ENCODE measurements around the gene SPATA20.

DNA sequence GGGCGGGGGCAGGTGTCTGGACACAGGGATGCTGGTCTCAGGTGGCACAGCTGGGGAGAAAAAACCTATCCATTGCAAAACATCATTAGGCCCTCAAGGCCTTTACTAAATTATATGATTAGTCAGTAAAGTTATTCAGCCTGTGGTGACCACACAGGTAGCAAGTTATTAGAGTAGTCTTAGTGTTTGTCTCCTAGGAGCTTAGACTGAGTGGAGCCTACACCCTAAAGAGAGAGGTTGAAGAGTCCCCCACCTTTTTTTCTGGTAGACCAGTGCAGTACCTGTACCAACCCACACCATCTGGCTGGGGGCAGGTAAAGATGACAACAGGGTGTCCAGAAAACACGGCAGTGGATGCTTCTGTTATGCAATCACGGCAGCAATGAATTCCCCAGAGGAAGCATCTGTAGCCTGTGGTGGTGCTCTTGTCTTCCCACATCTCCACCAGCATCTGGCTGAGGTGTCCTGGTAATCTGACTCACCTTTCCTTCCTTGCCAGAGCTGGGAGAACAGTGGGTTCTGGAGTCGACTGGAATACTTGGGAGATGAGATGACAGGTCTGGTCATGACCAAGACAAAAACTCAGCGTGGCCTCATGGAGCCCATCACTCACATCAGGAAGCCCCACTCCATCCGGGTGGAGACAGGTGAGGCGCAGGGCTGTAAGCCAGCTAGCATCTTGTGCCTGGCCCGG lies 27.7 kb upstream of the SPATA20 start:
- TF ChIP-seq BHLHE40 (IDR thresholded peaks at IDR 0.05; ENCODE audit: low read length) (no peak), POLR2AphosphoS5 (IDR thresholded peaks at IDR 0.05; ENCODE audit: low read depth, low read length) (no peak), ZNF274 (CRISPR knock-in tag; IDR thresholded peaks at IDR 0.05) (no peak), MAFK (conservative IDR thresholded peaks at IDR 0.05 in 1 of 2, IDR thresholded peaks at IDR 0.05 in 1 of 2; ENCODE audit: low read length in 2 of 2) (no peak), ZNF33B (CRISPR knock-in tag; IDR thresholded peaks at IDR 0.05) (no peak), ZNF143 (CRISPR knock-in tag; IDR thresholded peaks at IDR 0.05) (no peak), SIN3A (IDR thresholded peaks at IDR 0.05; ENCODE audit: borderline replicate concordance, low read depth, low read length) (no peak), TAF1 (CRISPR knock-in tag; IDR thresholded peaks at IDR 0.05) (no peak), CHD2 (IDR thresholded peaks at IDR 0.05; ENCODE audit: low read depth, low read length) (no peak), ZFP36 (IDR thresholded peaks at IDR 0.05; ENCODE audit: borderline replicate concordance, low read depth, low read length, partially characterized antibody) (no peak)
- TF ChIP-seq, protein P1, sequence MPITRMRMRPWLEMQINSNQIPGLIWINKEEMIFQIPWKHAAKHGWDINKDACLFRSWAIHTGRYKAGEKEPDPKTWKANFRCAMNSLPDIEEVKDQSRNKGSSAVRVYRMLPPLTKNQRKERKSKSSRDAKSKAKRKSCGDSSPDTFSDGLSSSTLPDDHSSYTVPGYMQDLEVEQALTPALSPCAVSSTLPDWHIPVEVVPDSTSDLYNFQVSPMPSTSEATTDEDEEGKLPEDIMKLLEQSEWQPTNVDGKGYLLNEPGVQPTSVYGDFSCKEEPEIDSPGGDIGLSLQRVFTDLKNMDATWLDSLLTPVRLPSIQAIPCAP (CRISPR knock-in tag; IDR thresholded peaks at IDR 0.05; ENCODE audit: low read depth), result no peak
- TF ChIP-seq, protein P2, sequence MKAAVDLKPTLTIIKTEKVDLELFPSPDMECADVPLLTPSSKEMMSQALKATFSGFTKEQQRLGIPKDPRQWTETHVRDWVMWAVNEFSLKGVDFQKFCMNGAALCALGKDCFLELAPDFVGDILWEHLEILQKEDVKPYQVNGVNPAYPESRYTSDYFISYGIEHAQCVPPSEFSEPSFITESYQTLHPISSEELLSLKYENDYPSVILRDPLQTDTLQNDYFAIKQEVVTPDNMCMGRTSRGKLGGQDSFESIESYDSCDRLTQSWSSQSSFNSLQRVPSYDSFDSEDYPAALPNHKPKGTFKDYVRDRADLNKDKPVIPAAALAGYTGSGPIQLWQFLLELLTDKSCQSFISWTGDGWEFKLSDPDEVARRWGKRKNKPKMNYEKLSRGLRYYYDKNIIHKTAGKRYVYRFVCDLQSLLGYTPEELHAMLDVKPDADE (CRISPR knock-in tag; IDR thresholded peaks at IDR 0.05), result no peak

Measured in HepG2 (cell line).